GM12878 (cell line): ENCODE results near the gene SOX2. TPM values are rescaled to one million over a fixed set of nuclear protein-coding genes. Genes with fewer than 3 reads are reported as not detected.
A peak's percentile ranks its signal among the peaks of the same experiment; 100 is the strongest.

Experiments used
- ATAC-seq: fragments of 200-7000 bp; cut with Tn5 transposase; 3 replicates; pipeline ENCODE4 v1.9.1; 2020; ENCODE audit warnings: mild to moderate bottlenecking, moderate library complexity
- BruUV-seq: library from RNA; stranded (reverse); fragments of 400-500 nt; replicated peaks from 2 replicates; lab custom pipeline; 2021; lab: Mats Ljungman, UMichigan
- CTCF ChIA-PET: fragments of 300-600 bp; sonication (Branson Sonifier 250); formaldehyde crosslinking; extraction: SDS; loops from one replicate; lab custom pipeline; 2021; ENCODE audit warnings: inconsistent platforms; lab: Yijun Ruan, JAX
- POLR2A ChIA-PET: fragments of 350-600 bp; formaldehyde crosslinking; extraction: SDS; loops from one replicate; lab custom pipeline; 2021; ENCODE audit warnings: inconsistent platforms; lab: Charles Lee
- RAD21 ChIA-PET: fragments of 300-600 bp; sonication (Branson Sonifier 250); formaldehyde crosslinking; loops from one replicate; lab custom pipeline; 2023; ENCODE audit warnings: antibody characterized with exemption; ENCODE audit not compliant: unreplicated experiment; lab: Charles Lee
- SMC1A ChIA-PET: fragments of 300-600 bp; sonication (Branson Sonifier 250); formaldehyde crosslinking; loops from one replicate; lab custom pipeline; 2023; ENCODE audit not compliant: unreplicated experiment, uncharacterized antibody; lab: Charles Lee
- DNase-seq: peaks from one replicate; pipeline ENCODE4 v3.0.0-alpha.2; 2011; ENCODE audit warnings: low read depth, low spot score
- FAIRE-seq: peaks from 3 replicates; lab custom pipeline; 2011; peaks lifted over from hg19 to GRCh38; lab: Jason Lieb, UNC
- H2AFZ ChIP-seq: 2 replicates; pipeline ENCODE4 v1.6.0; 2011; ENCODE audit warnings: low read depth, low read length, control low read depth; ENCODE audit not compliant: control insufficient read depth
- H3K27ac ChIP-seq: 2 replicates; pipeline ENCODE4 v1.5.1; 2011; ENCODE audit warnings: control low read depth; ENCODE audit not compliant: control insufficient read depth, insufficient read depth
- H3K27me3 ChIP-seq, 2 experiments: replicated peaks in 1 of 2; 2 replicates each; pipeline versions ENCODE4 v1.6.0 to v1.6.1; 2011; ENCODE audit warnings: low read length in 1 of 2; ENCODE audit not compliant: control insufficient read depth in 2 of 2, insufficient read depth in 2 of 2
- H3K36me3 ChIP-seq, 2 experiments: 2 replicates each; pipeline ENCODE4 v1.5.1; 2011; ENCODE audit warnings: low read length in 1 of 2; ENCODE audit not compliant: control insufficient read depth in 2 of 2, insufficient read depth in 2 of 2
- H3K4me1 ChIP-seq: 2 replicates; pipeline ENCODE4 v1.6.1; 2011; ENCODE audit warnings: mild to moderate bottlenecking, low read length, moderate library complexity, mixed read lengths; ENCODE audit not compliant: control insufficient read depth, insufficient read depth
- H3K4me2 ChIP-seq: 2 replicates; pipeline ENCODE4 v1.6.0; 2011; ENCODE audit warnings: control low read depth; ENCODE audit not compliant: control insufficient read depth, insufficient read depth
- H3K4me3 ChIP-seq: fragments of 200-600 bp; sonication (generic); 2 replicates; pipeline ENCODE4 v1.5.1; 2016
- H3K79me2 ChIP-seq: 2 replicates; pipeline ENCODE4 v1.6.0; 2011; ENCODE audit warnings: low read length; ENCODE audit not compliant: control insufficient read depth, insufficient read depth
- H3K9ac ChIP-seq: 2 replicates; pipeline ENCODE4 v1.8.0; 2011; ENCODE audit warnings: low read length, control low read depth, mixed read lengths; ENCODE audit not compliant: control insufficient read depth, insufficient read depth
- H3K9me3 ChIP-seq: replicated peaks from 3 replicates; pipeline ENCODE4 v1.5.1; 2011; ENCODE audit warnings: mild to moderate bottlenecking, low read length; ENCODE audit not compliant: control insufficient read depth, insufficient read depth
- H4K20me1 ChIP-seq: 2 replicates; pipeline ENCODE4 v1.6.0; 2011; ENCODE audit not compliant: control insufficient read depth, insufficient read depth
- ATF7 ChIP-seq: fragments of 450-650 bp; IDR thresholded peaks from 2 replicates; pipeline ENCODE4 v1.6.1; 2016; ENCODE audit warnings: low read depth, mild to moderate bottlenecking
- CUX1 ChIP-seq: IDR thresholded peaks from 2 replicates; pipeline ENCODE4 v1.6.1; 2012; ENCODE audit warnings: improper control_type of control experiment, low read depth, low read length; ENCODE audit not compliant: insufficient replicate concordance
- GATAD2B ChIP-seq: fragments of 450-650 bp; conservative IDR thresholded peaks from 2 replicates; pipeline ENCODE4 v1.6.1; 2017; ENCODE audit warnings: low read depth, mild to moderate bottlenecking, moderate library complexity
- IRF4 ChIP-seq: IDR thresholded peaks from 2 replicates; pipeline ENCODE4 v1.6.1; 2011; ENCODE audit warnings: low read depth, low read length
- LARP7 ChIP-seq: fragments of 450-650 bp; IDR thresholded peaks from 2 replicates; pipeline ENCODE4 v1.6.1; 2017; ENCODE audit warnings: mild to moderate bottlenecking
- MAX ChIP-seq: IDR thresholded peaks from 2 replicates; pipeline ENCODE4 v1.6.1; 2012; ENCODE audit warnings: low read depth, low read length, improper control_type of control experiment
- NFYB ChIP-seq: IDR thresholded peaks from 2 replicates; pipeline ENCODE4 v1.6.1; 2011; ENCODE audit warnings: low read depth, mild to moderate bottlenecking, low read length, improper control_type of control experiment, moderate library complexity; ENCODE audit not compliant: insufficient read depth
- NR2C1 ChIP-seq: fragments of 450-650 bp; IDR thresholded peaks from 2 replicates; pipeline ENCODE4 v1.6.1; 2017; ENCODE audit warnings: antibody characterized with exemption, mild to moderate bottlenecking, moderate library complexity
- NRF1 ChIP-seq: conservative IDR thresholded peaks from 2 replicates; pipeline ENCODE4 v1.6.1; 2011; ENCODE audit warnings: mild to moderate bottlenecking, low read depth, low read length, improper control_type of control experiment
- PAX5 ChIP-seq: IDR thresholded peaks from 2 replicates; pipeline ENCODE4 v1.6.1; 2011; ENCODE audit warnings: low read depth, low read length, borderline replicate concordance
- PAX8 ChIP-seq: fragments of 450-650 bp; IDR thresholded peaks from 2 replicates; pipeline ENCODE4 v1.6.1; 2017; ENCODE audit warnings: mild to moderate bottlenecking, moderate library complexity
- PBX3 ChIP-seq: IDR thresholded peaks from 2 replicates; pipeline ENCODE4 v1.6.1; 2011; ENCODE audit warnings: mild to moderate bottlenecking, low read depth, low read length, moderate library complexity; ENCODE audit not compliant: insufficient replicate concordance
- RCOR1 ChIP-seq: conservative IDR thresholded peaks from 2 replicates; pipeline ENCODE4 v1.6.1; 2012; ENCODE audit warnings: low read depth, low read length, improper control_type of control experiment
- SIN3A ChIP-seq: IDR thresholded peaks from 2 replicates; pipeline ENCODE4 v1.6.1; 2012; ENCODE audit warnings: low read depth, low read length, improper control_type of control experiment
- SMAD5 ChIP-seq: IDR thresholded peaks from 2 replicates; pipeline ENCODE4 v1.6.1; 2016; ENCODE audit warnings: antibody characterized with exemption, low read depth
- SREBF2 ChIP-seq: IDR thresholded peaks from 2 replicates; pipeline ENCODE4 v1.6.1; 2012; ENCODE audit warnings: mild to moderate bottlenecking, low read length
- TCF7 ChIP-seq: IDR thresholded peaks from 2 replicates; pipeline ENCODE4 v1.6.1; 2014; ENCODE audit warnings: antibody characterized with exemption, borderline replicate concordance
- USF2 ChIP-seq: IDR thresholded peaks from 2 replicates; pipeline ENCODE4 v1.6.1; 2011; ENCODE audit warnings: low read depth, low read length, improper control_type of control experiment, borderline replicate concordance
- ZNF274 ChIP-seq: IDR thresholded peaks from one replicate; pipeline ENCODE4 v1.8.0; 2011; ENCODE audit not compliant: insufficient read length, insufficient read depth
- WGBS: methylation state at CpG from one replicate; pipeline ENCODE4 v1.1.6; 2016; ENCODE audit warnings: low lambda C conversion rate; ENCODE audit not compliant: insufficient replicate concordance, insufficient coverage; ENCODE audit errors: missing lambda C conversion rate; 5-methylcytosine and 5-hydroxymethylcytosine counted together
- in situ Hi-C: fragments of 300-500 bp; cut with MboI; formaldehyde crosslinking; loops from 9 replicates; pipeline ENCODE4 v1.14.3; 2018; ENCODE audit warnings: mixed read lengths
- intact Hi-C: fragments of 100-400 bp; cut with micrococcal nuclease; formaldehyde crosslinking; loops from one replicate; pipeline ENCODE4 v1.14.2; 2022; ENCODE audit not compliant: unreplicated experiment
- polyA plus RNA-seq, 11 experiments: library from polyadenylated mRNA; depleted of rRNA in 4 of 11; unstranded in 6 of 11; stranded (reverse) in 5 of 11; fragments of >200 nt; fragmentation: Nextera tagmentation in 4 of 11; fragmentation: Illumina TruSeq in 1 of 11; extraction: Ambion mirVana in 4 of 11; extraction: Trizol in 1 of 11; gene quantifications; 1 replicate in 1 of 11; 2 replicates in 10 of 11; pipeline versions ENCODE4 v1.2.1 to v1.2.3, GENCODE V29; 2011 to 2016; ENCODE audit warnings: inconsistent platforms in 2 of 11, missing spikeins in 2 of 11, low read depth in 1 of 11
- total RNA-seq, 4 experiments: library from RNA; depleted of rRNA in 3 of 4; stranded (reverse); fragments of >200 nt in 3 of 4; fragmentation: Illumina TruSeq in 1 of 4; extraction: Trizol in 1 of 4; gene quantifications; 2 replicates each; pipeline versions ENCODE4 v1.2.1 to v1.2.3, GENCODE V29; 2013 to 2021

The SOX2 gene
- total and polyA plus RNA-seq, 10 of the 15 experiments (the other 5 are each of a cell fraction or from before 2014, with no cell fraction given) = 0.06 to 0.10 (median 0.07) TPM; not detected in 6

- in situ Hi-C loops (no loop called here), intact Hi-C loops (no loop called here)
- ChIA-PET RAD21 (no interaction called here), POLR2A (no interaction called here), SMC1A (no interaction called here), CTCF (no interaction called here)
- FAIRE-seq (peak; percentile 23), DNase-seq (no peak), ATAC-seq (no peak)
- no peaks in the 10 kb centered on the region for H4K20me1 ChIP-seq
- BruUV-seq = no TSS peak
- H3K4me2 ChIP-seq = no peak overlapping the region
- no peaks in the 10 kb centered on the region for H3K79me2 ChIP-seq
- no peaks in the 10 kb centered on the region for H3K9me3 ChIP-seq
- H3K4me3 ChIP-seq = no peak overlapping the region
- WGBS = 0% methylated on average over 1 of the region's 1 CpG
- no peak overlapping the region for H2AFZ ChIP-seq
- no peaks in the 10 kb centered on the region for H3K4me1 ChIP-seq
- no peaks in the 10 kb centered on the region for H3K27me3 ChIP-seq
- no peaks in the 10 kb centered on the region for H3K36me3 ChIP-seq
- H3K9ac ChIP-seq = no peak overlapping the region
- TF ChIP-seq NFYB (no peak), USF2 (no peak), LARP7 (no peak), GATAD2B (no peak), SMAD5 (no peak), MAX (no peak), RCOR1 (no peak), ZNF274 (no peak), SREBF2 (no peak), PAX5 (no peak), TCF7 (no peak), ATF7 (no peak), PAX8 (no peak), PBX3 (no peak), NR2C1 (no peak), SIN3A (no peak), IRF4 (no peak), CUX1 (no peak), NRF1 (no peak)
- no peak overlapping the region for H3K27ac ChIP-seq
Observed at GRCh38 chr3:181683563-181683962, 28.2 kb upstream of the SOX2 start.
